22Rv1 (cell line): ENCODE measurements around the gene ZNF658.
"Not testable (repeated sequence)": the region's sequence is repeated elsewhere in the genome, so short reads cannot be mapped to it uniquely, and the experiment has no call there.

ENCODE experiments used
- CTCF ChIP-seq: fragments of 450-650 bp; IDR thresholded peaks from 2 replicates; pipeline ENCODE4 v1.5.1; 2017; ENCODE audit warnings: mild to moderate bottlenecking
- ZFX ChIP-seq: fragments of 450-650 bp; IDR thresholded peaks from 2 replicates; pipeline ENCODE4 v1.6.1; 2017; ENCODE audit warnings: antibody characterized with exemption, borderline replicate concordance

DNA sequence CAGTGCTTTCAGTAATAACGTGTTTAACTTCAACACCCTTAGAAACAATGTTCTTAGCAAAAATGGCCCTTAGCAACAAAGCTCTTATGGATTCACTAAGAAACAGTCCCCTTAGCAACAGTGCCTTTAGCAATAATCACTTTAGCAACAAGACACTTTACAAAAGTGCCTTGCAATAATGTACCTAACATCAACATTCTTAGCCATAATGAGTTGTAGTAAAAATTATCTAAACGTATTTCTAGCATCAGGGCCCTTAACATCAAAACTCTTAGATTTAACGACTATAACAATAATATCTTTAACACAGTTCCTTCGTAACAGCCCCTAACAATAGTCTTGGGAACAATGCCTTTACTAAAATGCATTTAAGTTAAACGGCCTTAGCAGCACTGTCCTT lies 37.8 kb downstream of the ZNF658 start:
- TF ChIP-seq CTCF, ZFX: not testable (repeated sequence)
